Panc1 (cell line): Measurements from ENCODE around the gene CDHR2. TPM values are rescaled to one million over a fixed set of nuclear protein-coding genes. Genes with fewer than 3 reads are reported as not detected.

Source experiments
- ATAC-seq: fragments of 200-7000 bp; cut with Tn5 transposase; 2 replicates; pipeline ENCODE4 v1.9.1; 2020; ENCODE audit warnings: mild to moderate bottlenecking, moderate library complexity
- BruUV-seq: library from RNA; stranded (reverse); fragments of 400-500 nt; replicated peaks from 2 replicates; lab custom pipeline; 2021; lab: Mats Ljungman, UMichigan
- CTCF ChIA-PET: fragments of 300-600 bp; sonication (Branson Sonifier 250); formaldehyde crosslinking; loops from one replicate; lab custom pipeline; 2022; ENCODE audit warnings: antibody characterized with exemption; lab: Charles Lee
- POLR2A ChIA-PET: fragments of 300-600 bp; sonication (Branson Sonifier 250); formaldehyde crosslinking; loops from one replicate; lab custom pipeline; 2022; ENCODE audit warnings: antibody characterized with exemption; lab: Charles Lee
- DNase-seq: peaks from one replicate; pipeline ENCODE4 v3.0.0-alpha.2; 2010; ENCODE audit warnings: low read depth, low spot score
- H3K27ac ChIP-seq: 2 replicates; pipeline ENCODE4 v1.5.1; 2011; ENCODE audit warnings: mild to moderate bottlenecking, low read length, inconsistent platforms
- H3K27me3 ChIP-seq: fragments of 200-500 bp; sonication (Bioruptor generic); 2 replicates; pipeline ENCODE4 v1.6.0; 2014; ENCODE audit warnings: low read length, inconsistent platforms; ENCODE audit not compliant: control insufficient read depth, insufficient read depth
- H3K36me3 ChIP-seq: fragments of 200-500 bp; sonication (Bioruptor generic); 2 replicates; pipeline ENCODE4 v1.5.1; 2014; ENCODE audit warnings: inconsistent platforms, mild to moderate bottlenecking, low read length, moderate library complexity; ENCODE audit not compliant: control insufficient read depth, insufficient read depth
- H3K4me1 ChIP-seq: 2 replicates; pipeline ENCODE4 v1.5.1; 2011; ENCODE audit warnings: inconsistent platforms, mild to moderate bottlenecking, low read length, moderate library complexity; ENCODE audit not compliant: control insufficient read depth, insufficient read depth
- H3K4me3 ChIP-seq, 2 experiments: 2 replicates each; pipeline ENCODE4 v1.5.1; 2011 to 2012; ENCODE audit warnings: low read depth in 2 of 2, low read length in 2 of 2, mild to moderate bottlenecking in 2 of 2, inconsistent platforms in 1 of 2, moderate library complexity in 1 of 2
- H3K9me3 ChIP-seq: fragments of 200-500 bp; sonication (Bioruptor generic); 2 replicates; pipeline ENCODE4 v1.5.1; 2014; ENCODE audit warnings: low read depth, mild to moderate bottlenecking, inconsistent platforms, low read length, moderate library complexity; ENCODE audit not compliant: control insufficient read depth, insufficient read depth
- POLR2AphosphoS5 ChIP-seq: IDR thresholded peaks from 2 replicates; pipeline ENCODE4 v1.6.1; 2012; ENCODE audit warnings: mild to moderate bottlenecking, low read depth, low read length, moderate library complexity
- REST ChIP-seq, 2 experiments: IDR thresholded peaks; 2 replicates each; pipeline ENCODE4 v1.6.1; 2011 to 2012; ENCODE audit warnings: low read depth in 2 of 2, control low read depth in 1 of 2, low read length in 1 of 2, mild to moderate bottlenecking in 1 of 2, moderate library complexity in 1 of 2; ENCODE audit not compliant: insufficient read depth in 1 of 2
- SIN3A ChIP-seq: IDR thresholded peaks from 2 replicates; pipeline ENCODE4 v1.6.1; 2012; ENCODE audit warnings: low read depth, mild to moderate bottlenecking, low read length, moderate library complexity, borderline replicate concordance; ENCODE audit not compliant: insufficient read depth
- TCF7L2 ChIP-seq: IDR thresholded peaks from 2 replicates; pipeline ENCODE4 v1.6.1; 2011; ENCODE audit warnings: mild to moderate bottlenecking, low read depth, low read length, inconsistent platforms
- in situ Hi-C: cut with HindIII; loops from 2 replicates; pipeline ENCODE4 v1.10.0; 2016; ENCODE audit warnings: low sequenced_read_pairs, low pct_unique_long_range_greater_than_20kb
- intact Hi-C: fragments of 100-400 bp; cut with micrococcal nuclease; formaldehyde crosslinking; loops from one replicate; pipeline ENCODE4 v1.10.0; 2022; ENCODE audit not compliant: unreplicated experiment
- total RNA-seq: library from RNA; stranded (reverse); gene quantifications from one replicate; pipeline ENCODE4 v1.2.1, GENCODE V29; 2021; ENCODE audit not compliant: unreplicated experiment
- TF ChIP-seq, protein P1 (sequence below): fragments of 450-650 bp; IDR thresholded peaks from 2 replicates; pipeline ENCODE4 v1.5.1; 2017; ENCODE audit warnings: mild to moderate bottlenecking

CDHR2 gene
- total RNA-seq, 1 experiment from 2014 or later: 0.72 TPM

DNA sequence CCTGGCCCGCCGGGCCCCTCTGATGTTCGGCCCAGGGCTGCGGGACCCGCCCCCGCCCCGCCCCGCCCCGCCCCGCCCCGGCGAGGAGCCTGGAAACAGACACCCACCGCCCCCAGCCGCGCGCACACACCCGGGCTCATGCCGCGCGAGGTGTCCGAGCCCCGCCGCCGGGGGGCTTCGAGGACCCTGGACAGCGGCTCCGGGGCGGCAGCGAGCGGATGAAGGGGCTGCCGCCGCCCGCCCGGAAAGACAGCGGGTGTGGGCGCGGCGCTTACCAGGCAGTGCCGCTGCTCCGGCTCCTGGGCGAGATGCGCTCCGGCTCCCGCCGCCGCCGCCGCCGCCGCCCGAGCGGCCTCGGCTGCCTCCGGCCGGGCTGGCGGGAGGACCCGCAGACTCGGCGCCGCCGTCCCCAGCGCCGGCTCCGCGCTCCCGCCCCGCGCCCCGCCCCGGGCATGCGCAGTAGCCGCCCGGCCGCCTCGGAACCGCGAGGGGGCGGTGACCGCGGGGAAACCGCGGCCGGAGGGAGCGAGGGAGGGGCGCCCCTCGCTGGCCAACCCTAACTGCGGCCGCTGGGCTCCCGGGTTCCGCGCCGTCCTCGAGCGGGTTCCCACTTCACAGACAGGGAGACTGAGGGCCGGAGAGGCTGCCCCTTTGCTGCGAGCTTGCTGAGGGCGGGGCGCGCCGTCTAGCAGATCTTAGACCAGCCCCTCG, 60.7 kb downstream of the CDHR2 start, which contains the start of gene GPRIN1:
Gene GPRIN1 (minus strand): TSS at position 433 of the 711 bp plus-strand sequence. CDS start 10,322 bp downstream, outside the sequence.
- DNase-seq (no peak), ATAC-seq (peak; percentile 91)
- Histone ChIP-seq H3K36me3 (no peaks in the 10 kb centered on the region), H3K27me3 (no peaks in the 10 kb centered on the region), H3K27ac (peak within 1 kb of the TSS; percentile 60), H3K4me3 (peak within 1 kb of the TSS; percentile 67 to 68), H3K4me1 (peaks cover 12% of the 10 kb centered on the region; the same call in 1 of the 2 replicates), H3K9me3 (no peaks in the 10 kb centered on the region)
- intact Hi-C loops (no loop called here), in situ Hi-C loops (no loop called here)
- TF ChIP-seq SIN3A (no peak), POLR2AphosphoS5 (0 out of 2 replicates have a peak, but pooled peaks have one; percentile 38), REST (IDR thresholded peaks at IDR 0.05; ENCODE audit: insufficient read depth in 1 of 2, low read depth in 2 of 2, low read length in 1 of 2) (peak; percentile 50 to 51; a peak in 2 of 4 replicates), TCF7L2 (no peak; the same call in 1 of the 2 replicates)
- TF ChIP-seq, protein P1, sequence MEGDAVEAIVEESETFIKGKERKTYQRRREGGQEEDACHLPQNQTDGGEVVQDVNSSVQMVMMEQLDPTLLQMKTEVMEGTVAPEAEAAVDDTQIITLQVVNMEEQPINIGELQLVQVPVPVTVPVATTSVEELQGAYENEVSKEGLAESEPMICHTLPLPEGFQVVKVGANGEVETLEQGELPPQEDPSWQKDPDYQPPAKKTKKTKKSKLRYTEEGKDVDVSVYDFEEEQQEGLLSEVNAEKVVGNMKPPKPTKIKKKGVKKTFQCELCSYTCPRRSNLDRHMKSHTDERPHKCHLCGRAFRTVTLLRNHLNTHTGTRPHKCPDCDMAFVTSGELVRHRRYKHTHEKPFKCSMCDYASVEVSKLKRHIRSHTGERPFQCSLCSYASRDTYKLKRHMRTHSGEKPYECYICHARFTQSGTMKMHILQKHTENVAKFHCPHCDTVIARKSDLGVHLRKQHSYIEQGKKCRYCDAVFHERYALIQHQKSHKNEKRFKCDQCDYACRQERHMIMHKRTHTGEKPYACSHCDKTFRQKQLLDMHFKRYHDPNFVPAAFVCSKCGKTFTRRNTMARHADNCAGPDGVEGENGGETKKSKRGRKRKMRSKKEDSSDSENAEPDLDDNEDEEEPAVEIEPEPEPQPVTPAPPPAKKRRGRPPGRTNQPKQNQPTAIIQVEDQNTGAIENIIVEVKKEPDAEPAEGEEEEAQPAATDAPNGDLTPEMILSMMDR: peak; percentile 33; the same call in 1 of the 2 replicates
- ChIA-PET CTCF (no interaction called here), POLR2A (no interaction called here)
- BruUV-seq: no TSS peak

DNA sequence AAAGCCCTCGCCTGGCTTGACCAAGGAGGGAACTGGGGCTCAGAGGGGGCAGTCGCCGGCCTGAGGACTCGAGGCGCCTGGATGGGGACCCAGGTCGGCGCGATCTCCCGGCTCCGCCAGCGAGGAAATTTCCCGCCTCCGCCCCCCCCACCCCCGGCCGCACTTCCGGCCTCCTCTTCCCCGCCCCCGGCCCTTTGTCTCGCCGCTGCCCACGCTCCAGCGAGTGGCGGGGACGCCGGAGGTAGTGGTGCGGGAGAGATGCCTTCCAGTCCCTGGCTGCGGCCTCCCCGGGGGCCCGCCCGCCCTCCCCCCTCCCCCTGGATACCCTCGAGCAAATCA, 61.3 kb downstream of the CDHR2 start:
- intact Hi-C loops: no loop called here
- BruUV-seq: no TSS peak
- CTCF ChIA-PET: no interaction called here
- ATAC-seq (peak; percentile 43), DNase-seq (no peak)
- Histone ChIP-seq H3K4me3 (peak overlapping the region; percentile 67 to 68), H3K36me3 (no peaks in the 10 kb centered on the region), H3K4me1 (peaks cover 12% of the 10 kb centered on the region; the same call in 1 of the 2 replicates), H3K9me3 (no peaks in the 10 kb centered on the region), H3K27ac (peak overlapping the region; percentile 60; the same call in 1 of the 2 replicates), H3K27me3 (no peaks in the 10 kb centered on the region)
- in situ Hi-C loops: no loop called here
- POLR2A ChIA-PET: no interaction called here
- 0 out of 4 replicates have a peak, but pooled peaks of 1 of the 2 experiments have one; percentile 67 for TF ChIP-seq REST (IDR thresholded peaks at IDR 0.05; ENCODE audit: insufficient read depth in 1 of 2, low read depth in 2 of 2, low read length in 1 of 2)
- TF ChIP-seq, protein P1: no peak; the same call in 1 of the 2 replicates
- TF ChIP-seq TCF7L2: no peak
- TF ChIP-seq SIN3A: no peak
- no peak for TF ChIP-seq POLR2AphosphoS5
